ENCODE results near the gene ATP8A2.

DNA sequence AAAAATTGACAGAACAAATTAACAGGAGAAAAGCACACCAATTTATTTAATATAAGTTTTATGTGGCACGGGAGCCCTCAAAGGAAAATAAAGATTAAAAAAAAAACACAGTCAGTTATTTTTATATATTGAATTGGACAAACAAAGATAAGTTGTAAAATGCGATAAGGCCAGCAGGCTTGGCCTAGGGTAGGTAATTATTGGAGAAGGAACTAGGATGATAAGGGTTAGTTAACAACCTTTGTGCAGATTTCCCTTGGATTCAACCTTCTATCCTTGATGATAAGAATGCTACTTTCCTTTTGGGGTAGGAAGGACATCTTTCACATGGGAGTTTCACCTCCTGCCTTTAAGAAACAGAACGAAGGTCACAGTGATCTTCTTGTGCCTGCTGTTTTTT lies 427.2 kb downstream of the ATP8A2 start:
- TF ChIP-seq GABPB1 (CRISPR knock-in tag; IDR thresholded peaks at IDR 0.05) = no peak
- TF ChIP-seq, protein P1, sequence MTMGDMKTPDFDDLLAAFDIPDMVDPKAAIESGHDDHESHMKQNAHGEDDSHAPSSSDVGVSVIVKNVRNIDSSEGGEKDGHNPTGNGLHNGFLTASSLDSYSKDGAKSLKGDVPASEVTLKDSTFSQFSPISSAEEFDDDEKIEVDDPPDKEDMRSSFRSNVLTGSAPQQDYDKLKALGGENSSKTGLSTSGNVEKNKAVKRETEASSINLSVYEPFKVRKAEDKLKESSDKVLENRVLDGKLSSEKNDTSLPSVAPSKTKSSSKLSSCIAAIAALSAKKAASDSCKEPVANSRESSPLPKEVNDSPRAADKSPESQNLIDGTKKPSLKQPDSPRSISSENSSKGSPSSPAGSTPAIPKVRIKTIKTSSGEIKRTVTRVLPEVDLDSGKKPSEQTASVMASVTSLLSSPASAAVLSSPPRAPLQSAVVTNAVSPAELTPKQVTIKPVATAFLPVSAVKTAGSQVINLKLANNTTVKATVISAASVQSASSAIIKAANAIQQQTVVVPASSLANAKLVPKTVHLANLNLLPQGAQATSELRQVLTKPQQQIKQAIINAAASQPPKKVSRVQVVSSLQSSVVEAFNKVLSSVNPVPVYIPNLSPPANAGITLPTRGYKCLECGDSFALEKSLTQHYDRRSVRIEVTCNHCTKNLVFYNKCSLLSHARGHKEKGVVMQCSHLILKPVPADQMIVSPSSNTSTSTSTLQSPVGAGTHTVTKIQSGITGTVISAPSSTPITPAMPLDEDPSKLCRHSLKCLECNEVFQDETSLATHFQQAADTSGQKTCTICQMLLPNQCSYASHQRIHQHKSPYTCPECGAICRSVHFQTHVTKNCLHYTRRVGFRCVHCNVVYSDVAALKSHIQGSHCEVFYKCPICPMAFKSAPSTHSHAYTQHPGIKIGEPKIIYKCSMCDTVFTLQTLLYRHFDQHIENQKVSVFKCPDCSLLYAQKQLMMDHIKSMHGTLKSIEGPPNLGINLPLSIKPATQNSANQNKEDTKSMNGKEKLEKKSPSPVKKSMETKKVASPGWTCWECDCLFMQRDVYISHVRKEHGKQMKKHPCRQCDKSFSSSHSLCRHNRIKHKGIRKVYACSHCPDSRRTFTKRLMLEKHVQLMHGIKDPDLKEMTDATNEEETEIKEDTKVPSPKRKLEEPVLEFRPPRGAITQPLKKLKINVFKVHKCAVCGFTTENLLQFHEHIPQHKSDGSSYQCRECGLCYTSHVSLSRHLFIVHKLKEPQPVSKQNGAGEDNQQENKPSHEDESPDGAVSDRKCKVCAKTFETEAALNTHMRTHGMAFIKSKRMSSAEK (CRISPR knock-in tag; IDR thresholded peaks at IDR 0.05; ENCODE audit: borderline replicate concordance) = no peak
- TF ChIP-seq, protein P2, sequence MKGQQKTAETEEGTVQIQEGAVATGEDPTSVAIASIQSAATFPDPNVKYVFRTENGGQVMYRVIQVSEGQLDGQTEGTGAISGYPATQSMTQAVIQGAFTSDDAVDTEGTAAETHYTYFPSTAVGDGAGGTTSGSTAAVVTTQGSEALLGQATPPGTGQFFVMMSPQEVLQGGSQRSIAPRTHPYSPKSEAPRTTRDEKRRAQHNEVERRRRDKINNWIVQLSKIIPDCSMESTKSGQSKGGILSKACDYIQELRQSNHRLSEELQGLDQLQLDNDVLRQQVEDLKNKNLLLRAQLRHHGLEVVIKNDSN (CRISPR knock-in tag; IDR thresholded peaks at IDR 0.05) = no peak
- TF ChIP-seq, protein P3, sequence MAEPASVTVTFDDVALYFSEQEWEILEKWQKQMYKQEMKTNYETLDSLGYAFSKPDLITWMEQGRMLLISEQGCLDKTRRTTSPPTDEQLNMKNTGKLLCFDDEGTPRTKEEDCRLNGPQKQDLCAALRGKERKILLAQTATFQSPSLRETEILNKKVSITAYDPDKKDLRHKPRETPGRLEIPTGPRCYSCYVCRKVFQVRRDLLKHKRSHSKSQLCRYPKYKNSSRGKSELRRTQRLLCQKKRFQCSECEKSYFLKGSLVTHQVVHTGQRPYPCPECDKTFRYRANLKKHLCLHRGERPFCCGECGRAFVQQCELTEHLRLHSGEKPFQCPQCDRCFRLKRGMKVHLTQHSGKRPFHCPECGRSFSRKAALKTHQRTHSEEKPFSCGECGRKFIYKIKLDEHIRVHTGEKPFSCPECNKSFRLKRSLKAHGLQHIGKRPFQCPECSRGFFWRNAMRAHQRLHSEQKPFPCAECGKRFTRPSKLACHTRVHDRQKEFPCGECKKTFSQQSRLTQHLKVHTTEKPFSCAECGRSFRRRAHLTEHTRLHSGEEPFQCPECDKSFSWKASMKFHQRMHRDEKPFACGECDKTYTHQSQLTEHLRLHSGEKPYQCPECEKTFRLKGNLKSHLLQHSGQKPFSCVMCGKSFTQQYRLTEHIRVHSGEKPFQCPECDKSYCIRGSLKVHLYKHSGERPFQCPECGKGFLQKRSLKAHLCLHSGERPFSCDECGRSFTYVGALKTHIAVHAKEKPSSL (CRISPR knock-in tag; conservative IDR thresholded peaks at IDR 0.05) = no peak
- TF ChIP-seq, protein P4, sequence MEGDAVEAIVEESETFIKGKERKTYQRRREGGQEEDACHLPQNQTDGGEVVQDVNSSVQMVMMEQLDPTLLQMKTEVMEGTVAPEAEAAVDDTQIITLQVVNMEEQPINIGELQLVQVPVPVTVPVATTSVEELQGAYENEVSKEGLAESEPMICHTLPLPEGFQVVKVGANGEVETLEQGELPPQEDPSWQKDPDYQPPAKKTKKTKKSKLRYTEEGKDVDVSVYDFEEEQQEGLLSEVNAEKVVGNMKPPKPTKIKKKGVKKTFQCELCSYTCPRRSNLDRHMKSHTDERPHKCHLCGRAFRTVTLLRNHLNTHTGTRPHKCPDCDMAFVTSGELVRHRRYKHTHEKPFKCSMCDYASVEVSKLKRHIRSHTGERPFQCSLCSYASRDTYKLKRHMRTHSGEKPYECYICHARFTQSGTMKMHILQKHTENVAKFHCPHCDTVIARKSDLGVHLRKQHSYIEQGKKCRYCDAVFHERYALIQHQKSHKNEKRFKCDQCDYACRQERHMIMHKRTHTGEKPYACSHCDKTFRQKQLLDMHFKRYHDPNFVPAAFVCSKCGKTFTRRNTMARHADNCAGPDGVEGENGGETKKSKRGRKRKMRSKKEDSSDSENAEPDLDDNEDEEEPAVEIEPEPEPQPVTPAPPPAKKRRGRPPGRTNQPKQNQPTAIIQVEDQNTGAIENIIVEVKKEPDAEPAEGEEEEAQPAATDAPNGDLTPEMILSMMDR (IDR thresholded peaks at IDR 0.05) = no peak
- TF ChIP-seq SMAD3 (CRISPR knock-in tag; IDR thresholded peaks at IDR 0.05; ENCODE audit: borderline replicate concordance) = no peak
- no peak for TF ChIP-seq ZNF232 (CRISPR knock-in tag; IDR thresholded peaks at IDR 0.05)
- no peak for TF ChIP-seq JAZF1 (CRISPR knock-in tag; IDR thresholded peaks at IDR 0.05)

All from WTC11 (cell line).